Measurements from ENCODE around the gene ERI3.

GRCh38 chr1:44313265-44313918 lies 41.7 kb downstream of the ERI3 start:
- TF ChIP-seq CTCF (IDR thresholded peaks at IDR 0.05; ENCODE audit: low read length) (no peak), EZH2 (IDR thresholded peaks at IDR 0.05; ENCODE audit: borderline replicate concordance, low read length) (no peak)
